22Rv1 (cell line): ENCODE data around the gene DEPDC5.

Experiments used
- CTCF ChIP-seq: fragments of 450-650 bp; IDR thresholded peaks from 2 replicates; pipeline ENCODE4 v1.5.1; 2017; ENCODE audit warnings: mild to moderate bottlenecking
- ZFX ChIP-seq: fragments of 450-650 bp; IDR thresholded peaks from 2 replicates; pipeline ENCODE4 v1.6.1; 2017; ENCODE audit warnings: antibody characterized with exemption, borderline replicate concordance

- TF ChIP-seq CTCF = no peak
- no peak for TF ChIP-seq ZFX
Measured at GRCh38 chr22:31829505-31829904, 75.7 kb downstream of the DEPDC5 start.
